GM23338 (cell line): ENCODE results near the gene GNMT. TPM values are rescaled to one million over a fixed set of nuclear protein-coding genes. Genes with fewer than 3 reads are reported as not detected.
A peak's percentile ranks its signal among the peaks of the same experiment; 100 is the strongest.

Experiments
- ATAC-seq: fragments of 200-7000 bp; cut with Tn5 transposase; 3 replicates; pipeline ENCODE4 v1.9.1; 2020
- DNase-seq: peaks from one replicate; pipeline ENCODE4 v3.0.0-alpha.2; 2015; ENCODE audit warnings: low spot score
- H2AFZ ChIP-seq: fragments of 200-600 bp; sonication (generic); 2 replicates; pipeline ENCODE4 v1.8.0; 2016; ENCODE audit warnings: antibody characterized with exemption, mild to moderate bottlenecking, moderate library complexity
- H3F3A ChIP-seq: fragments of 200-600 bp; sonication (generic); replicated peaks from 2 replicates; pipeline ENCODE4 v1.8.0; 2017; ENCODE audit warnings: antibody characterized with exemption, mixed run types, low read depth
- H3K27ac ChIP-seq: fragments of 200-600 bp; sonication (generic); 2 replicates; pipeline ENCODE4 v1.6.1; 2016; ENCODE audit warnings: low read depth
- H3K27me3 ChIP-seq: fragments of 200-600 bp; sonication (generic); 2 replicates; pipeline ENCODE4 v1.8.0; 2016; ENCODE audit warnings: mild to moderate bottlenecking, mixed run types, moderate library complexity; ENCODE audit not compliant: insufficient read depth
- H3K36me3 ChIP-seq: fragments of 200-600 bp; sonication (generic); 2 replicates; pipeline ENCODE4 v1.8.0; 2016; ENCODE audit warnings: mild to moderate bottlenecking; ENCODE audit not compliant: insufficient read depth
- H3K4me1 ChIP-seq: fragments of 200-600 bp; sonication (generic); 2 replicates; pipeline ENCODE4 v1.8.0; 2016; ENCODE audit warnings: mild to moderate bottlenecking, moderate library complexity; ENCODE audit not compliant: insufficient read depth
- H3K4me2 ChIP-seq: fragments of 200-600 bp; sonication (generic); 2 replicates; pipeline ENCODE4 v1.7.1; 2017; ENCODE audit warnings: mixed run types
- H3K4me3 ChIP-seq: fragments of 200-600 bp; sonication (generic); 2 replicates; pipeline ENCODE4 v1.6.1; 2016; ENCODE audit warnings: mixed run types
- H3K79me2 ChIP-seq: fragments of 200-600 bp; sonication (generic); replicated peaks from 2 replicates; pipeline ENCODE4 v1.8.0; 2017; ENCODE audit warnings: mild to moderate bottlenecking; ENCODE audit not compliant: insufficient read depth
- H3K9me2 ChIP-seq: fragments of 200-600 bp; sonication (generic); 2 replicates; pipeline ENCODE4 v1.8.0; 2017; ENCODE audit not compliant: insufficient read depth
- H4K20me1 ChIP-seq: fragments of 200-600 bp; sonication (generic); replicated peaks from 2 replicates; pipeline ENCODE4 v1.8.0; 2017; ENCODE audit warnings: mild to moderate bottlenecking; ENCODE audit not compliant: insufficient read depth
- H3K27ac Mint-ChIP-seq: 2 replicates; pipeline ENCODE4 v1.8.0; 2020; ENCODE audit warnings: inconsistent platforms, mild to moderate bottlenecking, moderate library complexity, mixed read lengths
- H3K27me3 Mint-ChIP-seq: 3 replicates; pipeline ENCODE4 v1.8.0; 2022; ENCODE audit warnings: low read depth, mild to moderate bottlenecking, moderate library complexity, mixed read lengths, inconsistent platforms; ENCODE audit not compliant: insufficient read depth, poor library complexity
- H3K36me3 Mint-ChIP-seq: 3 replicates; pipeline ENCODE4 v1.8.0; 2021; ENCODE audit warnings: low read depth, mild to moderate bottlenecking, inconsistent platforms, moderate library complexity, mixed read lengths
- H3K4me1 Mint-ChIP-seq: 3 replicates; pipeline ENCODE4 v1.8.0; 2020; ENCODE audit warnings: mild to moderate bottlenecking, inconsistent platforms, mixed read lengths
- H3K4me3 Mint-ChIP-seq: 3 replicates; pipeline ENCODE4 v1.8.0; 2021; ENCODE audit warnings: moderate library complexity, mild to moderate bottlenecking, inconsistent platforms, mixed read lengths
- H3K9me3 Mint-ChIP-seq: 3 replicates; pipeline ENCODE4 v1.8.0; 2020; ENCODE audit warnings: moderate library complexity, mild to moderate bottlenecking, inconsistent platforms, mixed read lengths
- CREB1 ChIP-seq: fragments of 250-450 bp; sonication (Bioruptor Pico); IDR thresholded peaks from 2 replicates; pipeline ENCODE4 v1.5.0; 2020; ENCODE audit warnings: low read depth, mild to moderate bottlenecking, moderate library complexity
- NANOG ChIP-seq: IDR thresholded peaks from 2 replicates; pipeline ENCODE4 v1.6.1; 2016; ENCODE audit warnings: antibody characterized with exemption, borderline replicate concordance
- POLR2AphosphoS5 ChIP-seq: IDR thresholded peaks from 2 replicates; pipeline ENCODE4 v1.6.1; 2016; ENCODE audit warnings: antibody characterized with exemption, low read depth
- polyA plus RNA-seq: library from polyadenylated mRNA; unstranded; fragments of >200 nt; fragmentation: Nextera tagmentation; extraction: Ambion mirVana; gene quantifications from 2 replicates; pipeline ENCODE4 v1.2.1, GENCODE V29; 2016
- total RNA-seq: library from RNA; depleted of rRNA; stranded (reverse); fragments of >200 nt; shearing (Covaris generic); gene quantifications from 2 replicates; pipeline ENCODE4 v1.2.3, GENCODE V29; 2014
- TF ChIP-seq, protein P1 (sequence below), 2 experiments: fragments of 200-600 bp in 1 of 2; sonication (generic) in 1 of 2; conservative IDR thresholded peaks; 2 replicates each; pipeline versions ENCODE4 v1.5.1 to v1.6.1; 2016 to 2017; ENCODE audit warnings: antibody characterized with exemption in 2 of 2, low read depth in 2 of 2, mild to moderate bottlenecking in 2 of 2, moderate library complexity in 1 of 2
- TF ChIP-seq, protein P2 (sequence below): IDR thresholded peaks from 2 replicates; pipeline ENCODE4 v1.6.1; 2016; ENCODE audit warnings: antibody characterized with exemption

GNMT gene
- total and polyA plus RNA-seq, 2 experiments from 2014 or later: 0.52 TPM; not detected in 1

- no peaks in the 10 kb centered on the region for H4K20me1 ChIP-seq
- Mint-ChIP-seq H3K4me3 (no peak overlapping the region; the same call in 2 of the 3 replicates), H3K36me3 (peaks cover 3% of the 10 kb centered on the region; the same call in 2 of the 3 replicates), H3K27ac (no peak overlapping the region), H3K4me1 (peaks cover 13% of the 10 kb centered on the region), H3K27me3 (peaks cover 11% of the 10 kb centered on the region), H3K9me3 (no peaks in the 10 kb centered on the region; the same call in 2 of the 3 replicates)
- TF ChIP-seq POLR2AphosphoS5: no peak
- TF ChIP-seq, protein P1, sequence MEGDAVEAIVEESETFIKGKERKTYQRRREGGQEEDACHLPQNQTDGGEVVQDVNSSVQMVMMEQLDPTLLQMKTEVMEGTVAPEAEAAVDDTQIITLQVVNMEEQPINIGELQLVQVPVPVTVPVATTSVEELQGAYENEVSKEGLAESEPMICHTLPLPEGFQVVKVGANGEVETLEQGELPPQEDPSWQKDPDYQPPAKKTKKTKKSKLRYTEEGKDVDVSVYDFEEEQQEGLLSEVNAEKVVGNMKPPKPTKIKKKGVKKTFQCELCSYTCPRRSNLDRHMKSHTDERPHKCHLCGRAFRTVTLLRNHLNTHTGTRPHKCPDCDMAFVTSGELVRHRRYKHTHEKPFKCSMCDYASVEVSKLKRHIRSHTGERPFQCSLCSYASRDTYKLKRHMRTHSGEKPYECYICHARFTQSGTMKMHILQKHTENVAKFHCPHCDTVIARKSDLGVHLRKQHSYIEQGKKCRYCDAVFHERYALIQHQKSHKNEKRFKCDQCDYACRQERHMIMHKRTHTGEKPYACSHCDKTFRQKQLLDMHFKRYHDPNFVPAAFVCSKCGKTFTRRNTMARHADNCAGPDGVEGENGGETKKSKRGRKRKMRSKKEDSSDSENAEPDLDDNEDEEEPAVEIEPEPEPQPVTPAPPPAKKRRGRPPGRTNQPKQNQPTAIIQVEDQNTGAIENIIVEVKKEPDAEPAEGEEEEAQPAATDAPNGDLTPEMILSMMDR (conservative IDR thresholded peaks at IDR 0.05; ENCODE audit: low read depth in 2 of 2): peak in 1 of 2 experiments; percentile 37; a peak in 2 of 4 replicates
- peak; percentile 58 for DNase-seq
- H3K4me2 ChIP-seq: peak overlapping the region; percentile 55; the same call in 1 of the 2 replicates
- no peaks in the 10 kb centered on the region for H3K9me2 ChIP-seq
- peak overlapping the region; percentile 98 for H2AFZ ChIP-seq
- peak overlapping the region; percentile 39 for H3K4me3 ChIP-seq
- H3K4me1 ChIP-seq: peaks cover 17% of the 10 kb centered on the region
- peaks cover 26% of the 10 kb centered on the region for H3F3A ChIP-seq
- no peak overlapping the region for H3K27ac ChIP-seq
- H3K79me2 ChIP-seq: peaks cover 3% of the 10 kb centered on the region
- H3K27me3 ChIP-seq: no peaks in the 10 kb centered on the region
- ATAC-seq: peak; percentile 9
- H3K36me3 ChIP-seq: no peaks in the 10 kb centered on the region
These were observed 35.2 kb upstream of the GNMT start for GRCh38 chr6:42925248-42925857.

DNA sequence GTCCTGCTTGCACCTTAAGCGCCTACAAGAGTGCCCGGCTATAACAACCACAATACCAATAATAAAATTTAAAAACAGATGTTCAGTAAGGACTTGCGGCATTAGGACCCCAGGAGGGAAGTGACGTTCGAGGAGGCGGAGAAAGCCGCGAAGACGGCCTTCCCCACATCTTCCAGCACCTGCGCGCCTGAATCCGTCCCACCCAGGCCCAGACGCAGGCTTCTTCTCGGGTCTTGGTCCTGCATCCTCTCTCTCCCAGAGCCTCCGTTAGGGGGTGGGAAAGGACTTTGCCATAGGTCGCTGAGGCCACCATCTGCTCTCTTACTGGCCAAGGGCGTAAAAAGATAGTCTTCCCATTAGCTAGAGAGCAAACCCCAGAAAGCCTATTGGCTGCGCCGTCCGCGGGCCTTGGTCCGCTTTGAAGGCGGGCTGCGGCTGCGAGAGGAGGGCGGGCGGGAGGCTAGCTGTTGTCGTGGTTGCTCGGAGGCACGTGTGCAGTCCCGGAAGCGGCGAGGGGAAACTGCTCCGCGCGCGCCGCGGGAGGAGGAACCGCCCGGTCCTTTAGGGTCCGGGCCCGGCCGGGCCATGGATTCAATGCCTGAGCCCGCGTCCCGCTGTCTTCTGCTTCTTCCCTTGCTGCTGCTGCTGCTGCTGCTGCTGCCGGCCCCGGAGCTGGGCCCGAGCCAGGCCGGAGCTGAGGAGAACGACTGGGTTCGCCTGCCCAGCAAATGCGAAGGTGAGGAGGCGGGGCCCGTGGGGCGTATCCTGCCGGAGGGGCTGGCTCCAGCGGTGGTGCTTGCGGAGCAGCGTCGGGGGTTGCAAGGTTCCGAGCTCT lies 31.4 kb upstream of the GNMT start, which contains the start of gene CNPY3:
Gene CNPY3, plus strand, starts transcription at position 495 of the 835 bp plus-strand sequence. Its CDS starts 91 bp downstream, at position 586.
- Mint-ChIP-seq H3K27me3 (peaks cover 19% of the 10 kb centered on the region), H3K4me3 (peak within 1 kb of the TSS; percentile 93), H3K36me3 (peaks cover 32% of the 10 kb centered on the region), H3K27ac (peak within 1 kb of the TSS; percentile 98), H3K9me3 (no peaks in the 10 kb centered on the region; the same call in 2 of the 3 replicates), H3K4me1 (peaks cover 28% of the 10 kb centered on the region)
- Histone ChIP-seq H3K79me2 (peaks cover 42% of the 10 kb centered on the region), H3K27ac (peak within 1 kb of the TSS; percentile 96), H3K9me2 (no peaks in the 10 kb centered on the region), H3K4me2 (peak within 1 kb of the TSS; percentile 92), H3K36me3 (peaks cover 11% of the 10 kb centered on the region), H3K27me3 (no peaks in the 10 kb centered on the region), H3F3A (peaks cover 36% of the 10 kb centered on the region), H4K20me1 (peaks cover 15% of the 10 kb centered on the region; the same call in 1 of the 2 replicates), H3K4me3 (peak within 1 kb of the TSS; percentile 82), H2AFZ (peak within 1 kb of the TSS; percentile 25), H3K4me1 (peaks cover 26% of the 10 kb centered on the region)
- peak; percentile 98 for DNase-seq
- ATAC-seq: peak; percentile 88
- TF ChIP-seq NANOG (no peak), POLR2AphosphoS5 (peak; percentile 68), CREB1 (CRISPR knock-in tag) (peak; percentile 77)
- TF ChIP-seq, protein P2, sequence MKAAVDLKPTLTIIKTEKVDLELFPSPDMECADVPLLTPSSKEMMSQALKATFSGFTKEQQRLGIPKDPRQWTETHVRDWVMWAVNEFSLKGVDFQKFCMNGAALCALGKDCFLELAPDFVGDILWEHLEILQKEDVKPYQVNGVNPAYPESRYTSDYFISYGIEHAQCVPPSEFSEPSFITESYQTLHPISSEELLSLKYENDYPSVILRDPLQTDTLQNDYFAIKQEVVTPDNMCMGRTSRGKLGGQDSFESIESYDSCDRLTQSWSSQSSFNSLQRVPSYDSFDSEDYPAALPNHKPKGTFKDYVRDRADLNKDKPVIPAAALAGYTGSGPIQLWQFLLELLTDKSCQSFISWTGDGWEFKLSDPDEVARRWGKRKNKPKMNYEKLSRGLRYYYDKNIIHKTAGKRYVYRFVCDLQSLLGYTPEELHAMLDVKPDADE: 0 out of 2 replicates have a peak, but pooled peaks have one; percentile 11
